ENCODE results near the gene PLCB1.

PLCB1 gene

DNA sequence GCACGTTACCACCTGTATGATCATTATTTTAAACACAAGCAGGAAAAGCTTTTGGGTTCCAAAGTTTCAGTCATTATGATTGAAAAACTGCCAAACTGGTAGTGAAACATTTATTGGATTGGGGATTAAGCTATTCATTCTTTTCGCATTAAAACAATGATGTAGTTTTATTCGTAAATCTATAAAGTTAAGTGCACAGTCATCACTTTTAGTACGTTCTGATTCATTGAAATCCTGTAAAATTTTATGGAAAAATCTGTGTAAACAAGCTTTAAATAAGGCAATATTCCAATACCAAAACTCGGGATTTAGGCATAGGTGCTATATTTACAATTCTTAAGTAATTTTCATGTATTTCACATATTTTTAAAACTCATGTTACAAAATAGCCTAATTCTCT lies 379.9 kb downstream of the PLCB1 start:
- TF ChIP-seq EZH2 (IDR thresholded peaks at IDR 0.05) (no peak), POLR2AphosphoS5 (IDR thresholded peaks at IDR 0.05; ENCODE audit: borderline replicate concordance, low read depth, low read length) (no peak), FOXP2 (optimal IDR thresholded peaks at IDR 0.05; ENCODE audit: control extremely low read depth, extremely low read length, insufficient read depth) (no peak)
- Histone ChIP-seq H3K27ac (no peak overlapping the region), H3K9ac (ENCODE audit: insufficient read length) (no peak overlapping the region), H3K36me3 (ENCODE audit: insufficient read depth, low read length) (no peaks in the 10 kb centered on the region), H3K4me3 (no peak overlapping the region), H3K9me3 (ENCODE audit: low read depth, low read length) (no peaks in the 10 kb centered on the region)
- no peak for DNase-seq (ENCODE audit: low read depth, low spot score)

DNA sequence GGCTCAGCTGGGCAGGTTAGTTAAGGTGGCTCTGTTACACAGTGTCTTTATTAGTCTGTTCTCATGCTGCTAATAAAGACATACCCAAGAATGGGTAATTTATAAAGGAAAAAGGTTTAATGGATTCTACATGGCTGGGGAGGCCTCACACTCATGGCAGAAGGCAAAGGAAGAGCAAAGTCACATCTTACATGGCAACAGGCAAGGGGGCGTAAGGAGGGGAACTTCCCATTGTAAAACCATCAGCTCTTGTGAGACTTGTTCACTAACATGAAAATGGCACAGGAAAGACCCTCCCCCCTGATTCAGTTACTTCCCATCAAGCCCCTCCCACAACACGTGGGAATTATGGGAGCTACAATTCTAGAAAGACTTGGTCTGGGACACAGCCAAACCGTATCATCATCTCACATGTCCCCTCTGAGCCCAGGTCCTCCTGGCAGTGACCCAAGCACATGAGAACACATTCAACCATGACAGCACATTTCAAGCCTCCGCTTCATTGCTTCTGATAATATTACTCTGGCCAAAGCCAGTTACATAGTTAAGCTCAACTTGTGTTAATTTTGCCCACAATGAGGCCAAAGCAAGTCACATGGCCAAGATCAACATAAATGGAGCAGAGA lies 383.9 kb downstream of the PLCB1 start:
- Histone ChIP-seq H3K9me3 (ENCODE audit: low read depth, low read length) (no peaks in the 10 kb centered on the region), H3K36me3 (ENCODE audit: insufficient read depth, low read length) (no peaks in the 10 kb centered on the region), H3K4me3 (no peak overlapping the region), H3K9ac (ENCODE audit: insufficient read length) (no peak overlapping the region), H3K27ac (no peak overlapping the region)
- no peak for DNase-seq (ENCODE audit: low read depth, low spot score)
- TF ChIP-seq EZH2 (IDR thresholded peaks at IDR 0.05) (no peak), FOXP2 (optimal IDR thresholded peaks at IDR 0.05; ENCODE audit: control extremely low read depth, extremely low read length, insufficient read depth) (no peak), POLR2AphosphoS5 (IDR thresholded peaks at IDR 0.05; ENCODE audit: borderline replicate concordance, low read depth, low read length) (no peak)

DNA sequence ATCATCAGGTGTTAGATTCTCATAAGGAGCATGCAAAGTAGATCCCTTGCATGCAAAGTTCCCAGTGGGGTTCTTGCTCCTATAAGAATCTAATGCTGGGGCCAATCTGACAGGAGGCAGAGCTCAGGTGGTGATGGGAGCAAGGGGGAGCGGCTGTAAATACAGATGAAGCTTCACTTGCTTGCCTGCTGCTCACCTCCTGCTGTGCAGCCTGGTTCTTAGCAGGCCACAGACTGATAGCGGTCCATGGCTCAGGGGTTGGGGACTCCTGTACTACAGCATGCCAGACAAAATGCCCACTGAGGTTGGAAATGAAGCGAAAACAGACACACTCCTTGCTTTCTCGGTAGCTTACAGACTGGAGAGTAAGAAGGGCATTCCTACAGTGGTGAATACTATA lies 386.8 kb downstream of the PLCB1 start:
- DNase-seq (ENCODE audit: low read depth, low spot score), result no peak
- Histone ChIP-seq H3K27ac (no peak overlapping the region), H3K36me3 (ENCODE audit: insufficient read depth, low read length) (no peaks in the 10 kb centered on the region), H3K9me3 (ENCODE audit: low read depth, low read length) (no peaks in the 10 kb centered on the region), H3K4me3 (no peak overlapping the region), H3K9ac (ENCODE audit: insufficient read length) (no peak overlapping the region)
- TF ChIP-seq POLR2AphosphoS5 (IDR thresholded peaks at IDR 0.05; ENCODE audit: borderline replicate concordance, low read depth, low read length) (no peak), FOXP2 (optimal IDR thresholded peaks at IDR 0.05; ENCODE audit: control extremely low read depth, extremely low read length, insufficient read depth) (no peak), EZH2 (IDR thresholded peaks at IDR 0.05) (no peak)

DNA sequence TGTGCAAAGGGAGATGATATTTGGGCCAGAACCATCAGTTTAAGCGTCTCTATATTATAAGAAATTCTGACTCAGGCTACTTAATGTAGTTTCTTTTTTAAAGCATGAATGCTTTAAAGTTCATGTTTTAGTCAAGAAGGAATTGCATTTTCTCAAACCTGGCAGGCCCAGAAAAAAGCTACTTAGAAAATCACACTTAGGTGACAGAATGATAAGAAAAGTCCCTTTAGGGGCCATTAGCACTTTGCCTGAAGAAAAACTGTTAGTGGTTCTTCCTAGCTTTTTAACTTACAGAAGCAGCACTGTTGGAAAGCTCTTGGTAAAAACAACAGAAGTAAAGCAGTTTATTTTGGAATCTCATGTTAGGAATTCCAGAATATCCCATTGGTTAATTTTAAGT lies 387.8 kb downstream of the PLCB1 start:
- Histone ChIP-seq H3K36me3 (ENCODE audit: insufficient read depth, low read length) (no peaks in the 10 kb centered on the region), H3K4me3 (no peak overlapping the region), H3K9me3 (ENCODE audit: low read depth, low read length) (no peaks in the 10 kb centered on the region), H3K9ac (ENCODE audit: insufficient read length) (no peak overlapping the region), H3K27ac (no peak overlapping the region)
- DNase-seq (ENCODE audit: low read depth, low spot score), result no peak
- TF ChIP-seq FOXP2 (optimal IDR thresholded peaks at IDR 0.05; ENCODE audit: control extremely low read depth, extremely low read length, insufficient read depth) (no peak), POLR2AphosphoS5 (IDR thresholded peaks at IDR 0.05; ENCODE audit: borderline replicate concordance, low read depth, low read length) (no peak), EZH2 (IDR thresholded peaks at IDR 0.05) (no peak)

DNA sequence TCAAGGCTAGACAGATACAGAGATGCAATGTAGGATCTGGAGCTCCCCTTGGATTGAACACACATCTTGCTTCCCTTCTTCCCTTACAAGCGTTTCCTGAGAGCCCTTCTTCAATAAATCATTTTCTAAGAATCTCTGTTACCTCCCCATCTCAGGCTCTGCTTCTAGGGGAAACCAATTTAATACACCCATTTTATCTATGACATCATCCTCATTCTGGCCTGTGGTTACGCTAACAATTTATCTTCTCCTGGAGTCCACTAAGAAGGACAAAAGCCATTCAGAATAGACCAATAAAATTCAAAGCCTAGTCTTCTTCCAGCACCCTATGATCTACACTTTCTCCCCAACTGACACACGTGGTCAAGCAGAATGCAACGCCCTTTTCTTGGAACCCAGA lies 390.1 kb downstream of the PLCB1 start:
- H3K9me3 ChIP-seq (ENCODE audit: low read depth, low read length), result no peaks in the 10 kb centered on the region
- no peak for DNase-seq (ENCODE audit: low read depth, low spot score)
- H3K36me3 ChIP-seq (ENCODE audit: insufficient read depth, low read length), result no peaks in the 10 kb centered on the region
- TF ChIP-seq EZH2 (IDR thresholded peaks at IDR 0.05) (no peak), POLR2AphosphoS5 (IDR thresholded peaks at IDR 0.05; ENCODE audit: borderline replicate concordance, low read depth, low read length) (no peak), FOXP2 (optimal IDR thresholded peaks at IDR 0.05; ENCODE audit: control extremely low read depth, extremely low read length, insufficient read depth) (no peak)
- H3K4me3 ChIP-seq, result no peak overlapping the region
- no peak overlapping the region for H3K27ac ChIP-seq
- no peak overlapping the region for H3K9ac ChIP-seq (ENCODE audit: insufficient read length)

DNA sequence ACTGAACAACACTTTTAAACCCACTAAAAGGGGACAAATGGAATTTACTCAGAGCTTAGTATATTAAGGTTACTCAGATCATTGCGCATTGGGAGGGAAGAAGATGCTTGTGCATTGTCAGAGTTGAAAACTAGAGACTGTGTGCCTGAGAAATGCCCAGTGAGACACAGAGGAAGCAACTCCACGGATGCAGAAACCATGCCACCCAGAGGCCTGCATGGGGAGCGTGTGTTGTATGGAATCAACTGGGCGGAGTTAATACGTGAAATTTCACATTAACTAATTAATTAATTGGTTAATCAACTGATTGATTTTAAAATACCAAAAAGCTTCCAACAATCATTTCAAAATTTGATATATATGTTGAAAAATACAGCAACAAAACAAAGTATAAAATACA lies 391.6 kb downstream of the PLCB1 start:
- no peak for DNase-seq (ENCODE audit: low read depth, low spot score)
- no peak for TF ChIP-seq FOXP2 (optimal IDR thresholded peaks at IDR 0.05; ENCODE audit: control extremely low read depth, extremely low read length, insufficient read depth)
- no peak overlapping the region for H3K9ac ChIP-seq (ENCODE audit: insufficient read length)
- no peaks in the 10 kb centered on the region for H3K9me3 ChIP-seq (ENCODE audit: low read depth, low read length)
- H3K4me3 ChIP-seq, result no peak overlapping the region
- H3K27ac ChIP-seq, result no peak overlapping the region
- H3K36me3 ChIP-seq (ENCODE audit: insufficient read depth, low read length), result no peaks in the 10 kb centered on the region

DNA sequence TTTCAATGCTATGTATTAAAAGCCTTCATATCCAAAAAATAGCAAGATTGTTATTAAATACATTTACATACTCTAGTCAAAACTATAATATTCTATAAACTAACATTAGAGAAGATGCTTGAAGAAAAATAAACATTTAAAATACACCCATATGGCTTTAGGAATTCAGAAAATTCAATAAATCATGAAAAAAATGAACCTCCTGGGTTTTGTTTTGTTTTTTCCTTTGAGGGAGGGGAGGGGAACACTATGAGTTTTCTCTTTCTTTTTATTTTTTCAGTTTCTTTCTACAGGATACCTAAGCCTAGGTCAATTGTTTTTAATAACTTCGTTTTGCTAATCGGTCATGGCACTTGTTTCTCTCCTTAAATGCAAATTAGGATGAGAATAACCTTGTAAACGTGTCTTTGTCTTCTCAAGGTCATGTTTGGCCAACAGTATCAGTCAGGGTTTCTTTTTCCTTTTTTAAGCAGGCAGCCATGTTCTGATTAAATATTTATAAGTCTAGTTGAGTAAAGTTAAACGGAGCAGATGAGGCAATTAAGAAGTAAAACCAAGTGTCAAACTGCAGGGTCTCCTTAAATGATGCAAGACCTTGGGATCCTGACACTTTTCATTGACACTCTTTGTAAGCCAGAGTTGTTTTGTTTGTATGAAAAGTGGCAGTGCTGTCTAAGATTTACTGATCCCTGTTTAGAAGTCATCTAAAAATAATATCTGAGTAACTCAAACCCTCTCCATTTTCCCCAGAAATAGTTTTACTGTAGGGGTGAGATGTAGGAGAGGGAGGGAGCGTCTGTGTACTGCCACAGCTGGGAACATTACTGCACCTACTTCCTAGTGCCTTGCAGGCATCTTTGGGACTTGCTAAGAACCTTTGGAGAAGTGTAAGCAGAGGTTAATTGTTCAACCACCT lies 392.3 kb downstream of the PLCB1 start:
- H3K9ac ChIP-seq (ENCODE audit: insufficient read length), result peak overlapping the region; percentile 22
- TF ChIP-seq POLR2AphosphoS5 (IDR thresholded peaks at IDR 0.05; ENCODE audit: borderline replicate concordance, low read depth, low read length) (no peak), EZH2 (IDR thresholded peaks at IDR 0.05) (no peak), FOXP2 (optimal IDR thresholded peaks at IDR 0.05; ENCODE audit: control extremely low read depth, extremely low read length, insufficient read depth) (no peak)
- H3K9me3 ChIP-seq (ENCODE audit: low read depth, low read length), result no peaks in the 10 kb centered on the region
- peak overlapping the region; percentile 37 for H3K4me3 ChIP-seq
- H3K36me3 ChIP-seq (ENCODE audit: insufficient read depth, low read length), result no peaks in the 10 kb centered on the region
- peak overlapping the region; percentile 76 for H3K27ac ChIP-seq
- DNase-seq (ENCODE audit: low read depth, low spot score), result no peak

DNA sequence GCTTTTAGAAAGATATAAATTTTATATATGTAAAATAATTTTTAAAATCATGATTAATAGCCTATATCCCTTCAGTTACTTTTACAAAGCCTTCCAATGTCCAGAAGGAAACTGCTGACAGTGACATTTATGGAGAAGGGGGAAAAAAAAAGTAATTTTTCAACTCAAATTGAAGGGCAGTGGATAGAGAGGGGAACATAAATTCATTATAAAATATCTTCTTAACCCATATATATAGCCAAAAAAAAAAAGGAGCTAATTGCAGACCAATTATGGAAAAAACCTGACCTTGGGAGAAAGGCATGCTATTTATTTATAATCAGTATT lies 392.9 kb downstream of the PLCB1 start:
- Histone ChIP-seq H3K9ac (ENCODE audit: insufficient read length) (no peak overlapping the region), H3K4me3 (no peak overlapping the region), H3K27ac (no peak overlapping the region), H3K36me3 (ENCODE audit: insufficient read depth, low read length) (no peaks in the 10 kb centered on the region), H3K9me3 (ENCODE audit: low read depth, low read length) (no peaks in the 10 kb centered on the region)
- no peak for DNase-seq (ENCODE audit: low read depth, low spot score)
- TF ChIP-seq EZH2 (IDR thresholded peaks at IDR 0.05) (no peak), FOXP2 (optimal IDR thresholded peaks at IDR 0.05; ENCODE audit: control extremely low read depth, extremely low read length, insufficient read depth) (no peak), POLR2AphosphoS5 (IDR thresholded peaks at IDR 0.05; ENCODE audit: borderline replicate concordance, low read depth, low read length) (no peak)

All from SK-N-MC (cell line).